H1 (cell line): Measurements from ENCODE around the gene GAD2.

Experiments
- EZH2 ChIP-seq: fragments of 200-600 bp; sonication (generic); IDR thresholded peaks from 2 replicates; pipeline ENCODE4 v1.7.1; 2012; ENCODE audit warnings: low read depth, mild to moderate bottlenecking, moderate library complexity, low read length, inconsistent platforms; ENCODE audit not compliant: severe bottlenecking
- GTF2F1 ChIP-seq: IDR thresholded peaks from 2 replicates; pipeline ENCODE4 v1.6.1; 2012; ENCODE audit warnings: low read depth, low read length, improper control_type of control experiment, borderline replicate concordance
- POLR2A ChIP-seq, 2 experiments: IDR thresholded peaks; 1 replicate in 1 of 2; 2 replicates in 1 of 2; pipeline ENCODE4 v1.6.1; 2011; ENCODE audit warnings: low read depth in 2 of 2, low read length in 2 of 2, mild to moderate bottlenecking in 2 of 2; ENCODE audit errors: control extremely low read depth in 1 of 2
- RNF2 ChIP-seq: fragments of 200-900, 300-1000 bp; sonication (generic); IDR thresholded peaks from 2 replicates; pipeline ENCODE4 v1.7.1; 2016; ENCODE audit warnings: borderline replicate concordance, low read depth, mild to moderate bottlenecking, antibody characterized with exemption, low read length; ENCODE audit not compliant: poor library complexity, severe bottlenecking; ENCODE audit errors: missing control alignments
- SP2 ChIP-seq: IDR thresholded peaks from 2 replicates; pipeline ENCODE4 v1.6.1; 2012; ENCODE audit warnings: mild to moderate bottlenecking, low read length, inconsistent platforms
- ZNF274 ChIP-seq: IDR thresholded peaks from 2 replicates; pipeline ENCODE4 v1.7.0; 2012; ENCODE audit warnings: low read length, borderline replicate concordance; ENCODE audit errors: extremely low read depth
- TF ChIP-seq, protein P1 (sequence below): IDR thresholded peaks from 2 replicates; pipeline ENCODE4 v1.6.1; 2012; ENCODE audit warnings: inconsistent platforms

DNA sequence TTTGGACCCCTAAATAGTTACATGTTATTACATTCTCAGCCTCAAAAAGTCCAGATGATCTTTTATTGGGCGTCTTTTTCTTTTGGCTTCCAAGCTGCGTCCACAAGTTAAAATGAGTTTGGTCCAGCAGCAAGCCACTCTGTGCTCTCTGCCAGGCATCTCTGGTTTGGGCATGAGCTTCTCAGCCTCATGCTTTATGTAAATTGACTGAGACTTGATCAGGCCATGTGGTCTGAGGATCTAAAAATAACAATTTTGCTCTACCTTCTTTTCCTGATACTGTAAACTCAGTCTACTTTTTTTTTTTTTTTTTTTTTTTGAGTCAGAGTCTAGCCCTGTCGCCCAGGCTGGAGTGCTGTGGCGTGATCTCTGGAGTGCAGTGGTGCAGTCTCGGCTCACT, 15.6 kb downstream of the GAD2 start:
- no peak for TF ChIP-seq RNF2
- TF ChIP-seq, protein P1, sequence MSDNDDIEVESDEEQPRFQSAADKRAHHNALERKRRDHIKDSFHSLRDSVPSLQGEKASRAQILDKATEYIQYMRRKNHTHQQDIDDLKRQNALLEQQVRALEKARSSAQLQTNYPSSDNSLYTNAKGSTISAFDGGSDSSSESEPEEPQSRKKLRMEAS = no peak
- TF ChIP-seq GTF2F1 = no peak
- TF ChIP-seq POLR2A (IDR thresholded peaks at IDR 0.05; ENCODE audit: control extremely low read depth in 1 of 2, low read depth in 2 of 2, low read length in 2 of 2) = no peak
- TF ChIP-seq SP2 = no peak
- no peak for TF ChIP-seq ZNF274
- TF ChIP-seq EZH2 = no peak
